Measurements from ENCODE around the gene ARHGAP23.

ARHGAP23 gene

DNA sequence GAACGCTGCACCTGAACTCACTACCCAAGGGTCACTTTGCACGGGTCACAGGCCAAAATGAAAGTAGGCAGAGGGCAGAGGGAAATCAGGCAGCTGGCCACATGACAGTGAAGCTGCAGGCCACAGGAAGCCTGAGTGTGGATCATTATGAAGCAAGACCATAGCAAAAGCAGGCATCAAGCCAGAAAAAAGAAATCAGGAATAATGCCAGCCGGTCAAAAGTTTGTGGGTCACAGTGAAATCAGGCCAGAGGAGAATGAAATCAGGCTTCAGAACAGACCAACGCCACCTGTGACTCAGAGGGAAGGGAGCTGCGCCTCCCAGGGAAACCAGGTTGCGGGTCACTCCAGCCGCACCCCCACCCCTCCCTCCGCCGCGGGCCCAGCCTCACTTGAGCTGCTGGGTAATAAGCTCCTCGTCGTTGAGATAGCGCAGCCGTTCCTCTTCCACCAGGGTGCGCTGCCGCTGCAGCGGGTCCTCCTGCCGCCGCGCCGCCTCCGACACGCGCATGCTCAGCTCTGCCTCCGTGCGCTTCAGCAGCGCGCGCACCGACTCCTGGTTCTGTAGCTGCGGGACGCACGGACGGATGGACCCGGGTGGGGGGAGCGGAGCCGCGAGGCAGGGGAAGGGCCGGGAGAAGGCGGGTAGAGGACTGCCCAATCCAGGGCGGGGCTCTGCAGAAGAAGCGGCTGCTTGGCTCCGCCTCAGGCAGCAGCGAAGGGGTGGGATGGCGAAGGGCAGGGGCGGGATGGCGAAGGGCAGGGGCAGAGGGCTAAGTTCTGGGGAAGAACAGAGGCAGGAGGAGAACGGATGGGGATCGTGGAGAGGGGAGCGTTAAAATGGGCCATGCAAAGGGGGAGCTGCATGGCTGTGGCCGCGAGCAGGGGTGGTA lies 129.8 kb downstream of the ARHGAP23 start:
- Histone ChIP-seq H3K36me3 (ENCODE audit: insufficient read depth, low read length) (no peaks in the 10 kb centered on the region), H3K9ac (ENCODE audit: low read depth, low read length) (peak overlapping the region; percentile 50), H4K20me1 (ENCODE audit: insufficient read depth, low read length) (peaks cover 22% of the 10 kb centered on the region; the same call in 1 of the 2 replicates), H3K4me1 (ENCODE audit: insufficient read depth, low read length) (peaks cover 34% of the 10 kb centered on the region), H2AFZ (ENCODE audit: low read depth, low read length) (peak overlapping the region; percentile 87), H3K27ac (ENCODE audit: low read length) (no peak overlapping the region), H3K79me2 (ENCODE audit: insufficient read depth, low read length) (no peaks in the 10 kb centered on the region), H3K27me3 (ENCODE audit: insufficient read depth, low read length, poor library complexity) (peaks cover 21% of the 10 kb centered on the region), H3K4me3 (ENCODE audit: low read depth in 1 of 2, low read length in 2 of 2) (peak overlapping the region; percentile 23 to 66; a peak in 3 of 4 replicates), H3K9me3 (ENCODE audit: insufficient read depth, low read length, severe bottlenecking) (no peaks in the 10 kb centered on the region), H3K4me2 (ENCODE audit: insufficient read depth, low read length) (peak overlapping the region; percentile 95)
- TF ChIP-seq EZH2 (IDR thresholded peaks at IDR 0.05; ENCODE audit: borderline replicate concordance, low read depth, low read length, severe bottlenecking), result no peak
- TF ChIP-seq, protein P1, sequence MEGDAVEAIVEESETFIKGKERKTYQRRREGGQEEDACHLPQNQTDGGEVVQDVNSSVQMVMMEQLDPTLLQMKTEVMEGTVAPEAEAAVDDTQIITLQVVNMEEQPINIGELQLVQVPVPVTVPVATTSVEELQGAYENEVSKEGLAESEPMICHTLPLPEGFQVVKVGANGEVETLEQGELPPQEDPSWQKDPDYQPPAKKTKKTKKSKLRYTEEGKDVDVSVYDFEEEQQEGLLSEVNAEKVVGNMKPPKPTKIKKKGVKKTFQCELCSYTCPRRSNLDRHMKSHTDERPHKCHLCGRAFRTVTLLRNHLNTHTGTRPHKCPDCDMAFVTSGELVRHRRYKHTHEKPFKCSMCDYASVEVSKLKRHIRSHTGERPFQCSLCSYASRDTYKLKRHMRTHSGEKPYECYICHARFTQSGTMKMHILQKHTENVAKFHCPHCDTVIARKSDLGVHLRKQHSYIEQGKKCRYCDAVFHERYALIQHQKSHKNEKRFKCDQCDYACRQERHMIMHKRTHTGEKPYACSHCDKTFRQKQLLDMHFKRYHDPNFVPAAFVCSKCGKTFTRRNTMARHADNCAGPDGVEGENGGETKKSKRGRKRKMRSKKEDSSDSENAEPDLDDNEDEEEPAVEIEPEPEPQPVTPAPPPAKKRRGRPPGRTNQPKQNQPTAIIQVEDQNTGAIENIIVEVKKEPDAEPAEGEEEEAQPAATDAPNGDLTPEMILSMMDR (IDR thresholded peaks at IDR 0.05; ENCODE audit: borderline replicate concordance, extremely low read depth, low read length, poor library complexity, severe bottlenecking), result peak; percentile 95
- ATAC-seq (ENCODE audit: insufficient read depth, low read depth) (peak; percentile 86), DNase-seq (peak; percentile 91)

- Histone ChIP-seq H4K20me1 (ENCODE audit: insufficient read depth, low read length) (peaks cover 22% of the 10 kb centered on the region; the same call in 1 of the 2 replicates), H3K36me3 (ENCODE audit: insufficient read depth, low read length) (no peaks in the 10 kb centered on the region), H3K4me3 (ENCODE audit: low read depth in 1 of 2, low read length in 2 of 2) (peak overlapping the region; percentile 23 to 66; a peak in 3 of 4 replicates), H3K9me3 (ENCODE audit: insufficient read depth, low read length, severe bottlenecking) (no peaks in the 10 kb centered on the region), H3K4me1 (ENCODE audit: insufficient read depth, low read length) (peaks cover 34% of the 10 kb centered on the region), H3K9ac (ENCODE audit: low read depth, low read length) (peak overlapping the region; percentile 50), H3K27me3 (ENCODE audit: insufficient read depth, low read length, poor library complexity) (peaks cover 26% of the 10 kb centered on the region), H3K79me2 (ENCODE audit: insufficient read depth, low read length) (no peaks in the 10 kb centered on the region), H3K27ac (ENCODE audit: low read length) (no peak overlapping the region), H3K4me2 (ENCODE audit: insufficient read depth, low read length) (peak overlapping the region; percentile 95), H2AFZ (ENCODE audit: low read depth, low read length) (peak overlapping the region; percentile 87)
- TF ChIP-seq, protein P1 (IDR thresholded peaks at IDR 0.05; ENCODE audit: borderline replicate concordance, extremely low read depth, low read length, poor library complexity, severe bottlenecking), result no peak
- no peak for TF ChIP-seq EZH2 (IDR thresholded peaks at IDR 0.05; ENCODE audit: borderline replicate concordance, low read depth, low read length, severe bottlenecking)
- peak; percentile 10; the same call in 2 of the 3 replicates for ATAC-seq (ENCODE audit: insufficient read depth, low read depth)
- DNase-seq, result no peak
Observed at GRCh38 chr17:38558728-38559050, 130.4 kb downstream of the ARHGAP23 start.

DNA sequence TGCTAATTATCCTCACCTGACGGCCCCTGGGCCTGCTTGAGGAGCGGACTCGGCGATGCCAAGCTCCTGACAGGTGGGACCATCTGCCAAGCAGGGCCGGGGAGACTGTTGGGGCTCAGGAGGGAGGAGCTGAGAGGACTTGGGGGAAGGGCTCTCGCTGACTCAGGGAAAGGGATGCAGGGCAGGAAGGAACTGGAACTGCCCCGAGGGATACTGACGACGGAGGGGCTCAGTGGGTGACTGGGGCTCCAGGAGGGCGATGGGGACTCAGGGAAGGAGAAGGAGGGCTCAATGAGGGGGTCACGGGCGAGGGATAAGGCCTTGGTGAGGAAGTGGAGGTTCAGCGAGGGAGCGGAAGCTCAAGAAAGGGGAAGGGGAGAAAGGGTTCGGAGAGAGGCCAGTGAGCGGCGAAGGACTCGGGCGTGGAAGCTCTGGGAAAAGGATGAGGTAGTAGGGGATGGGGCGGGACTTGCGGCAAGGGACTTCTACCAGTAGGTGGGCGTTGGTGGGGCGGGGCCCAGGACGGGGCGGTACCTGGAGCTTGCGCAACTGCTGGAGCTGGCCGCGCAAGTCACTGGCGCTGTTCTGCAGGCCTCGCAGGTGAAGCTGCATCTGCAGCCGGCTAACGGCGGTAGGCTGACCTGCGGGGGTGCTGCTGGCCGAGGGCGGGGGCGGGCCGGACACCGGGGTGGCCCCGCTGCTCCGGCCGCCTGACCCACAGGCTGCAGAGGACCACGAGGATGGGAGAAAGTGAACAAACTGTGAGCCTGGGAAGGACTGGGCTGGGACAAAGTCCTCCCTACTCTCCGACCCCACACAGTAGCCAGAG lies 131.0 kb downstream of the ARHGAP23 start:
- Histone ChIP-seq H3K79me2 (ENCODE audit: insufficient read depth, low read length) (no peaks in the 10 kb centered on the region), H2AFZ (ENCODE audit: low read depth, low read length) (peak overlapping the region; percentile 87), H3K9ac (ENCODE audit: low read depth, low read length) (peak overlapping the region; percentile 50; the same call in 1 of the 2 replicates), H3K36me3 (ENCODE audit: insufficient read depth, low read length) (no peaks in the 10 kb centered on the region), H3K27ac (ENCODE audit: low read length) (no peak overlapping the region), H3K4me2 (ENCODE audit: insufficient read depth, low read length) (peak overlapping the region; percentile 95), H3K9me3 (ENCODE audit: insufficient read depth, low read length, severe bottlenecking) (no peaks in the 10 kb centered on the region), H4K20me1 (ENCODE audit: insufficient read depth, low read length) (peaks cover 22% of the 10 kb centered on the region; the same call in 1 of the 2 replicates), H3K4me1 (ENCODE audit: insufficient read depth, low read length) (peaks cover 34% of the 10 kb centered on the region), H3K4me3 (ENCODE audit: low read depth in 1 of 2, low read length in 2 of 2) (peak overlapping the region in 1 of 2 experiments; percentile 66; a peak in 2 of 4 replicates), H3K27me3 (ENCODE audit: insufficient read depth, low read length, poor library complexity) (peaks cover 26% of the 10 kb centered on the region)
- ATAC-seq (ENCODE audit: insufficient read depth, low read depth) (peak; percentile 79), DNase-seq (peak; percentile 91)
- TF ChIP-seq EZH2 (IDR thresholded peaks at IDR 0.05; ENCODE audit: borderline replicate concordance, low read depth, low read length, severe bottlenecking), result no peak
- TF ChIP-seq, protein P1 (IDR thresholded peaks at IDR 0.05; ENCODE audit: borderline replicate concordance, extremely low read depth, low read length, poor library complexity, severe bottlenecking), result peak; percentile 56

Data from DND-41 (cell line).